Liver (tissue), 9 donors: ENCODE data around the gene PTPRD. TPM values are rescaled to one million over a fixed set of nuclear protein-coding genes. Genes with fewer than 3 reads are reported as not detected.

Source experiments
- DNase-seq: peaks from one replicate; pipeline ENCODE4 v3.0.0-alpha.2; 2017; ENCODE audit warnings: low spot score
- H3K27ac ChIP-seq, 2 donors: one replicate each; pipeline ENCODE4 v1.7.0; 2013; ENCODE audit warnings: inconsistent platforms in 2 of 2, low read length in 2 of 2, control low read depth in 1 of 2, low read depth in 1 of 2, mild to moderate bottlenecking in 1 of 2
- H3K27me3 ChIP-seq, 4 donors: one replicate each; pipeline versions ENCODE4 v1.6.1 to v1.7.0; 2013; ENCODE audit warnings: low read length in 3 of 4, inconsistent platforms in 1 of 4, mild to moderate bottlenecking in 1 of 4, moderate library complexity in 1 of 4; ENCODE audit not compliant: control insufficient read depth in 4 of 4, insufficient read depth in 4 of 4
- H3K36me3 ChIP-seq, 4 donors: one replicate each; pipeline versions ENCODE4 v1.6.1 to v1.7.0; 2013; ENCODE audit warnings: low read length in 3 of 4, mild to moderate bottlenecking in 3 of 4, low read depth in 1 of 4, moderate library complexity in 1 of 4; ENCODE audit not compliant: control insufficient read depth in 4 of 4, insufficient read depth in 3 of 4
- H3K4me1 ChIP-seq, 4 donors: one replicate each; pipeline versions ENCODE4 v1.6.1 to v1.7.0; 2013; ENCODE audit warnings: low read length in 3 of 4, mild to moderate bottlenecking in 3 of 4, moderate library complexity in 1 of 4; ENCODE audit not compliant: control insufficient read depth in 4 of 4, insufficient read depth in 4 of 4
- H3K4me3 ChIP-seq, 3 donors: one replicate each; pipeline versions ENCODE4 v1.6.1 to v1.7.0; 2013; ENCODE audit warnings: low read length in 3 of 3, control low read depth in 1 of 3, low read depth in 1 of 3, mild to moderate bottlenecking in 1 of 3
- H3K9ac ChIP-seq, 2 donors: one replicate each; pipeline ENCODE4 v1.7.0; 2013; ENCODE audit warnings: low read length in 2 of 2, mild to moderate bottlenecking in 2 of 2, moderate library complexity in 2 of 2, control low read depth in 1 of 2, low read depth in 1 of 2
- H3K9me3 ChIP-seq, 4 donors: one replicate each; pipeline versions ENCODE4 v1.6.1 to v1.7.0; 2013; ENCODE audit warnings: low read length in 3 of 4; ENCODE audit not compliant: control insufficient read depth in 4 of 4
- EGR1 ChIP-seq, 2 donors: IDR thresholded peaks; 2 replicates each; pipeline ENCODE4 v1.6.1; 2016 to 2018; ENCODE audit warnings: antibody characterized with exemption in 2 of 2, low read depth in 2 of 2
- FOXA1 ChIP-seq: IDR thresholded peaks from 2 replicates; pipeline ENCODE4 v1.6.1; 2016; ENCODE audit warnings: antibody characterized with exemption
- FOXA2 ChIP-seq: IDR thresholded peaks from 2 replicates; pipeline ENCODE4 v1.6.1; 2016; ENCODE audit warnings: antibody characterized with exemption
- GABPA ChIP-seq, 2 donors: IDR thresholded peaks in 1 of 2; conservative IDR thresholded peaks in 1 of 2; 2 replicates each; pipeline ENCODE4 v1.6.1; 2016; ENCODE audit warnings: antibody characterized with exemption in 2 of 2, mild to moderate bottlenecking in 1 of 2, moderate library complexity in 1 of 2
- HNF4A ChIP-seq, 2 donors: conservative IDR thresholded peaks; 2 replicates each; pipeline ENCODE4 v1.6.1; 2016; ENCODE audit warnings: antibody characterized with exemption in 2 of 2, mild to moderate bottlenecking in 2 of 2
- HNF4G ChIP-seq: IDR thresholded peaks from 2 replicates; pipeline ENCODE4 v1.6.1; 2016; ENCODE audit warnings: antibody characterized with exemption
- JUND ChIP-seq, 2 donors: IDR thresholded peaks; 2 replicates each; pipeline ENCODE4 v1.6.1; 2016; ENCODE audit warnings: antibody characterized with exemption in 2 of 2
- NR2F2 ChIP-seq: IDR thresholded peaks from 2 replicates; pipeline ENCODE4 v1.6.1; 2016; ENCODE audit warnings: antibody characterized with exemption
- RAD21 ChIP-seq, 2 donors: IDR thresholded peaks; 2 replicates each; pipeline ENCODE4 v1.6.1; 2016; ENCODE audit warnings: antibody characterized with exemption in 2 of 2, mild to moderate bottlenecking in 2 of 2
- RXRA ChIP-seq, 2 donors: IDR thresholded peaks; 2 replicates each; pipeline ENCODE4 v1.6.1; 2017 to 2018; ENCODE audit warnings: antibody characterized with exemption in 2 of 2, mild to moderate bottlenecking in 1 of 2
- SP1 ChIP-seq: IDR thresholded peaks from 2 replicates; pipeline ENCODE4 v1.6.1; 2018; ENCODE audit warnings: antibody characterized with exemption, mild to moderate bottlenecking
- TAF1 ChIP-seq: conservative IDR thresholded peaks from 2 replicates; pipeline ENCODE4 v1.6.1; 2016; ENCODE audit warnings: antibody characterized with exemption, mild to moderate bottlenecking
- YY1 ChIP-seq: IDR thresholded peaks from 2 replicates; pipeline ENCODE4 v1.6.1; 2016; ENCODE audit warnings: antibody characterized with exemption, mild to moderate bottlenecking
- WGBS: extraction: QIAGEN DNeasy Blood & Tissue Kit; methylation state at CpG from one replicate; pipeline ENCODE4 v1.1.7; 2013; 5-methylcytosine and 5-hydroxymethylcytosine counted together
- polyA plus RNA-seq, 2 donors: library from polyadenylated mRNA; stranded (reverse) in 1 of 2; unstranded in 1 of 2; fragments of 200-250 nt in 1 of 2; fragments of >200 nt in 1 of 2; fragmentation: Nextera tagmentation in 1 of 2; extraction: Ambion mirVana in 1 of 2; gene quantifications; one replicate each; pipeline versions ENCODE4 v1.2.1 to v1.2.3, GENCODE V29; 2013 to 2015
- total RNA-seq, 2 donors: library from RNA; depleted of rRNA; stranded (reverse); fragments of >200 nt; gene quantifications; one replicate each; pipeline ENCODE4 v1.2.3, GENCODE V29; 2014
- TF ChIP-seq, protein P1 (sequence below): IDR thresholded peaks from 2 replicates; pipeline ENCODE4 v1.6.1; 2016; ENCODE audit warnings: antibody characterized with exemption
- TF ChIP-seq, protein P2 (sequence below): IDR thresholded peaks from 2 replicates; pipeline ENCODE4 v1.6.1; 2016; ENCODE audit warnings: antibody characterized with exemption
- TF ChIP-seq, protein P3 (sequence below): IDR thresholded peaks from 2 replicates; pipeline ENCODE4 v1.6.1; 2016; ENCODE audit warnings: antibody characterized with exemption
- TF ChIP-seq, protein P4 (sequence below): fragments of 150-350 bp; IDR thresholded peaks from 2 replicates; pipeline ENCODE4 v1.5.1; 2017; ENCODE audit warnings: improper control_type of control experiment, low read depth, low read length; ENCODE audit not compliant: missing input control
- donor health status: healthy.
- donor health status: healthy.
- donor health status: healthy.
- donor health status: healthy.
- donor health status: healthy.

PTPRD gene
- total and polyA plus RNA-seq, 4 donors: 0.78 to 34.2 (median 4.7) TPM

DNA sequence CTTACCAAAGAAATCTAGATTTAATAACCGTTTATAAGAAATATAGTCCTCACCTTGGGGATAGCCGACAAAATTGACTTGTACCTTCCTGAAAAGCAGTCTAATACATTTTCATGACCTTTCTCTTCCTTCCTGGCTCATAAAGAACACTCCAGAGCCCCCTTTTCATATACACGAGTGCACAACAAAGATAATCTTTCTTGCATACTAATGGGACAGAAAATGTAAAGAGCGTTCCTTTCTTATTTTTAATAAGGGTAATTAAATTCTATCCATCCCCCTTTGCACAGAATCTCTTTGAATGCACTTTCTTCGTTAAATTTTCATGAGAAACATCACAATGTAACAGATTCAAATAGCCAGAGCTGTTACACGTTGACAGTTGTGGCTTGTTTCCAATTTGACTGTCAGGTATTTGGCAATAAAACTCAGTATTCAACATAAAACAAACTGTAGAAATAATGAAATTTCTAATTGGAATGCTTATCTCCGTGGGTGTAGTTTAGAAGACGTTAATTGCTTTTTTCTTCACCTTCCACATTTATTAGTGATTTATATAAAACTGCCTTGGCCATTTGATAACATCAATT lies 2080.9 kb downstream of the PTPRD start:
- TF ChIP-seq TAF1: no peak
- TF ChIP-seq, protein P1, sequence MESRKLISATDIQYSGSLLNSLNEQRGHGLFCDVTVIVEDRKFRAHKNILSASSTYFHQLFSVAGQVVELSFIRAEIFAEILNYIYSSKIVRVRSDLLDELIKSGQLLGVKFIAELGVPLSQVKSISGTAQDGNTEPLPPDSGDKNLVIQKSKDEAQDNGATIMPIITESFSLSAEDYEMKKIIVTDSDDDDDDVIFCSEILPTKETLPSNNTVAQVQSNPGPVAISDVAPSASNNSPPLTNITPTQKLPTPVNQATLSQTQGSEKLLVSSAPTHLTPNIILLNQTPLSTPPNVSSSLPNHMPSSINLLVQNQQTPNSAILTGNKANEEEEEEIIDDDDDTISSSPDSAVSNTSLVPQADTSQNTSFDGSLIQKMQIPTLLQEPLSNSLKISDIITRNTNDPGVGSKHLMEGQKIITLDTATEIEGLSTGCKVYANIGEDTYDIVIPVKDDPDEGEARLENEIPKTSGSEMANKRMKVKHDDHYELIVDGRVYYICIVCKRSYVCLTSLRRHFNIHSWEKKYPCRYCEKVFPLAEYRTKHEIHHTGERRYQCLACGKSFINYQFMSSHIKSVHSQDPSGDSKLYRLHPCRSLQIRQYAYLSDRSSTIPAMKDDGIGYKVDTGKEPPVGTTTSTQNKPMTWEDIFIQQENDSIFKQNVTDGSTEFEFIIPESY: no peak
- no peak for TF ChIP-seq NR2F2
- TF ChIP-seq FOXA1: no peak
- TF ChIP-seq, protein P2, sequence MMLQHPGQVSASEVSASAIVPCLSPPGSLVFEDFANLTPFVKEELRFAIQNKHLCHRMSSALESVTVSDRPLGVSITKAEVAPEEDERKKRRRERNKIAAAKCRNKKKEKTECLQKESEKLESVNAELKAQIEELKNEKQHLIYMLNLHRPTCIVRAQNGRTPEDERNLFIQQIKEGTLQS: no peak
- no peak for TF ChIP-seq YY1
- TF ChIP-seq GABPA (IDR thresholded peaks at IDR 0.05 in 1 of 2, conservative IDR thresholded peaks at IDR 0.05 in 1 of 2): no peak
- TF ChIP-seq HNF4G: no peak
- no peak for TF ChIP-seq FOXA2
- no peak for TF ChIP-seq RXRA (IDR thresholded peaks at IDR 0.05)
- no peak for TF ChIP-seq SP1
- TF ChIP-seq EGR1 (IDR thresholded peaks at IDR 0.05; ENCODE audit: low read depth in 2 of 2): no peak
- TF ChIP-seq, protein P3, sequence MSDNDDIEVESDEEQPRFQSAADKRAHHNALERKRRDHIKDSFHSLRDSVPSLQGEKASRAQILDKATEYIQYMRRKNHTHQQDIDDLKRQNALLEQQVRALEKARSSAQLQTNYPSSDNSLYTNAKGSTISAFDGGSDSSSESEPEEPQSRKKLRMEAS: no peak
- TF ChIP-seq, protein P4, sequence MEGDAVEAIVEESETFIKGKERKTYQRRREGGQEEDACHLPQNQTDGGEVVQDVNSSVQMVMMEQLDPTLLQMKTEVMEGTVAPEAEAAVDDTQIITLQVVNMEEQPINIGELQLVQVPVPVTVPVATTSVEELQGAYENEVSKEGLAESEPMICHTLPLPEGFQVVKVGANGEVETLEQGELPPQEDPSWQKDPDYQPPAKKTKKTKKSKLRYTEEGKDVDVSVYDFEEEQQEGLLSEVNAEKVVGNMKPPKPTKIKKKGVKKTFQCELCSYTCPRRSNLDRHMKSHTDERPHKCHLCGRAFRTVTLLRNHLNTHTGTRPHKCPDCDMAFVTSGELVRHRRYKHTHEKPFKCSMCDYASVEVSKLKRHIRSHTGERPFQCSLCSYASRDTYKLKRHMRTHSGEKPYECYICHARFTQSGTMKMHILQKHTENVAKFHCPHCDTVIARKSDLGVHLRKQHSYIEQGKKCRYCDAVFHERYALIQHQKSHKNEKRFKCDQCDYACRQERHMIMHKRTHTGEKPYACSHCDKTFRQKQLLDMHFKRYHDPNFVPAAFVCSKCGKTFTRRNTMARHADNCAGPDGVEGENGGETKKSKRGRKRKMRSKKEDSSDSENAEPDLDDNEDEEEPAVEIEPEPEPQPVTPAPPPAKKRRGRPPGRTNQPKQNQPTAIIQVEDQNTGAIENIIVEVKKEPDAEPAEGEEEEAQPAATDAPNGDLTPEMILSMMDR: no peak

DNA sequence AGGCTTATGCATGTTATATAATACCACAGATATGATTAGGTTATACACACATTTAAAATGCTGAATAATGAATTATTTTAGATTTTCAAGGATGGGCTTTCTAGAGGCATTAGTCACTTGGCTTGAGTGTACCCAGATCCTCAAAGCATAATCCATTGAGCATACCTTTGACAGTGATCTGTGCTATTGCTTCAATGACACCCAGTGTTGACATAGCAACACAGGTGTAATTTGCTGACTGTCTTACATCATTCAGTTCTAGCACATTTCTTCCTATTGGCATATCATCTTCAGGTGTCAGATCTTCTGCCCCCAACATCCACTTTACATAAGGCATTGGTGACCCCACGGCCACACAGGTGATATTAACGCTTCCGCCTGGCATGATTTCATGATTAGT lies 2091.7 kb downstream of the PTPRD start:
- no peaks in the 10 kb centered on the region for H3K4me1 ChIP-seq
- no peak overlapping the region for H3K4me3 ChIP-seq
- H3K9ac ChIP-seq: no peak overlapping the region
- TF ChIP-seq SP1 (no peak), GABPA (IDR thresholded peaks at IDR 0.05 in 1 of 2, conservative IDR thresholded peaks at IDR 0.05 in 1 of 2) (no peak)
- no peaks in the 10 kb centered on the region for H3K9me3 ChIP-seq
- DNase-seq: no peak
- 93% methylated on average over 3 of the region's 3 CpGs for WGBS
- H3K36me3 ChIP-seq: no peaks in the 10 kb centered on the region
- H3K27me3 ChIP-seq: no peaks in the 10 kb centered on the region
- no peak overlapping the region for H3K27ac ChIP-seq

More for the DNA sequence above, 2080.9 kb downstream of the PTPRD start:
- Histone ChIP-seq H3K27me3 (no peaks in the 10 kb centered on the region), H3K9me3 (no peaks in the 10 kb centered on the region), H3K27ac (no peak overlapping the region), H3K4me3 (no peak overlapping the region), H3K36me3 (no peaks in the 10 kb centered on the region), H3K4me1 (no peaks in the 10 kb centered on the region), H3K9ac (no peak overlapping the region)
- 70% methylated on average over 8 of the region's 8 CpGs for WGBS
- DNase-seq: no peak

DNA sequence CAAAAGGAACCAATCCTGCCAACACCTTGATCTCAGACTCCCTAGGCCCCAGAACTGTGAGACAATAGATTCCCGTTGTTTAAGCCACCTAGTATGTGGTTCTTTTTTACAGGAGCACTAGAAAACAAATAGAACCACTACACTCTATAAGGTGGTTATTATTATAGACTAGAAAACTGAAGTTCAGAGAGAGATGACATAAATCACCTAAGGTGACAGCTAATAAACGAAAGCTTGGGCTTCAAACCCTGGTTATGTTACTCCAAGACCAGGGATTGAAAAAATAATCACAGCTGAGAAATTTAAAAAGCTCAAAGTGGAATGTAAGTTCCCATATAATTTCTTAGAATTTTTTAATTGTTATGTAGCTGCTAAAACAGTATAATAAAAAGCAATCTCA lies 2097.1 kb downstream of the PTPRD start:
- TF ChIP-seq FOXA2 (no peak), JUND (IDR thresholded peaks at IDR 0.05) (no peak), HNF4G (no peak), NR2F2 (no peak), RAD21 (IDR thresholded peaks at IDR 0.05) (no peak), HNF4A (conservative IDR thresholded peaks at IDR 0.05) (no peak), RXRA (IDR thresholded peaks at IDR 0.05) (no peak), GABPA (IDR thresholded peaks at IDR 0.05 in 1 of 2, conservative IDR thresholded peaks at IDR 0.05 in 1 of 2) (no peak)
- TF ChIP-seq, protein P4: no peak
- 86% methylated on average over 2 of the region's 2 CpGs for WGBS
- Histone ChIP-seq H3K9me3 (no peaks in the 10 kb centered on the region), H3K9ac (no peak overlapping the region), H3K27me3 (no peaks in the 10 kb centered on the region), H3K36me3 (no peaks in the 10 kb centered on the region), H3K4me3 (no peak overlapping the region), H3K27ac (no peak overlapping the region), H3K4me1 (no peaks in the 10 kb centered on the region)
- no peak for DNase-seq
